AG10803 (cell line): ENCODE results near the gene DDX50.
A peak's percentile ranks its signal among the peaks of the same experiment; 100 is the strongest.
"Not testable (repeated sequence)": the region's sequence is repeated elsewhere in the genome, so short reads cannot be mapped to it uniquely, and the experiment has no call there.

Source experiments
- DNase-seq: peaks from one replicate; pipeline ENCODE4 v3.0.0; 2010; ENCODE audit warnings: low read depth
- H3K4me3 ChIP-seq: 2 replicates; pipeline ENCODE4 v1.5.1; 2011; ENCODE audit warnings: mild to moderate bottlenecking, low read length, control low read depth
- CTCF ChIP-seq: conservative IDR thresholded peaks from 2 replicates; pipeline ENCODE4 v1.5.1; 2011; ENCODE audit warnings: mild to moderate bottlenecking, low read length, control low read depth, inconsistent platforms

DDX50 gene

GRCh38 chr10:68902382-68902781 is 1.3 kb downstream of the DDX50 start:
- TF ChIP-seq CTCF = no peak
- DNase-seq = no peak
- H3K4me3 ChIP-seq = peak overlapping the region; percentile 93

GRCh38 chr10:68924593-68924992 is 23.5 kb downstream of the DDX50 start:
- TF ChIP-seq CTCF = no peak
- DNase-seq = no peak
- H3K4me3 ChIP-seq = no peak overlapping the region

- no peak overlapping the region for H3K4me3 ChIP-seq
- no peak for DNase-seq
- TF ChIP-seq CTCF = no peak
Measured at GRCh38 chr10:68925489-68925888, 24.4 kb downstream of the DDX50 start.

GRCh38 chr10:68929157-68929556 is 28.0 kb downstream of the DDX50 start:
- not testable (repeated sequence) for H3K4me3 ChIP-seq, DNase-seq

- DNase-seq, H3K4me3 ChIP-seq: not testable (repeated sequence)
Measured at GRCh38 chr10:68929888-68930287, 28.8 kb downstream of the DDX50 start.

GRCh38 chr10:68932860-68933259 is 31.7 kb downstream of the DDX50 start:
- not testable (repeated sequence) for H3K4me3 ChIP-seq, DNase-seq

GRCh38 chr10:68934994-68935393 is 33.9 kb downstream of the DDX50 start:
- no peak for TF ChIP-seq CTCF
- H3K4me3 ChIP-seq = no peak overlapping the region
- DNase-seq = no peak

- H3K4me3 ChIP-seq = no peak overlapping the region
- peak; percentile 8 for DNase-seq
- no peak for TF ChIP-seq CTCF
Measured at GRCh38 chr10:68938117-68938516, 37.0 kb downstream of the DDX50 start.

- no peak for DNase-seq
- H3K4me3 ChIP-seq = no peak overlapping the region
- no peak for TF ChIP-seq CTCF
Measured at GRCh38 chr10:68938884-68939283, 37.8 kb downstream of the DDX50 start.

GRCh38 chr10:68940917-68941316 is 39.8 kb downstream of the DDX50 start:
- not testable (repeated sequence) for DNase-seq

More at GRCh38 chr10:68940917-68941316, 39.8 kb downstream of the DDX50 start:
- not testable (repeated sequence) for H3K4me3 ChIP-seq
